GM21526 (cell line): ENCODE results near the gene MAPK1.

ENCODE experiments used
- ATAC-seq: cut with Tn5 transposase; IDR thresholded peaks from one replicate; pipeline ENCODE4 v1.9.1; 2021; ENCODE audit warnings: moderate library complexity; ENCODE audit not compliant: unreplicated experiment, low FRiP score

Gene MAPK1

DNA sequence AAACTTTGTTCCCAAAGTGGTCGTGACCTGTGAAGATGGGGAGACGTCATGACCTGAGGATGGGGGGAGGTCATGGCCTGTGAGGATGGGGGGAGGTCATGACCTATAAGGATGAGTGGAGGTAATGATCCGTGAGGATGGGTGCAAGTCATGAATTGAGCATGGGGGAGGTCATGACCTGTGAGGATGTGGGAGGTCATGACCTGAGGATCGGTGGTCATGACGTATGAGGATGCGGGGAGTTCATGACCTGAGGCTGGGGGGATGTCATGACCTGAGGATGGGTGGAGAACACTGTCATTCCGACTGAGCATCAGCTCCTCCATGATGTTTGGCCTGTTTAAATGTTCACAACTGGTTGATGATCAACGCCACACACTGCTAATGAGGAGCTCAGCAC lies 157.8 kb downstream of the MAPK1 start:
- no peak for ATAC-seq

DNA sequence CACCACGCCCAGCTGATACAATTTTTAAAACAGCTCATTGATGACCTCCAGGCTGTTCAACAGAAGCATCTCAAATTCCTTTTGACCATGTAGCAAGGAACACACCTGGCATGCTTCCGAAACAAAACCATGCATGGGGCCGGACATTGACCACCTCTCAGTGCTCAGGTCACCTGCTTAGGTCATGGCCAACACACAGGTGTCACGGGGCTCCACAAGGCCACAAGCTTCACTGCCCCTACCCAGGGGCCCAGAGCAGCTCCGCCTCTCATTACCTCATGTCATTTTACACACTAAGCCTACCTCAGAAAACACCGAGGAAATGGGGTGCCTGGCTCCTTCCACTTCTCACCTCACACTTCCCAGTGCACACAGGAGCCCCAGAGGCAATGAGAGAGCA lies 158.5 kb downstream of the MAPK1 start:
- ATAC-seq, result no peak

DNA sequence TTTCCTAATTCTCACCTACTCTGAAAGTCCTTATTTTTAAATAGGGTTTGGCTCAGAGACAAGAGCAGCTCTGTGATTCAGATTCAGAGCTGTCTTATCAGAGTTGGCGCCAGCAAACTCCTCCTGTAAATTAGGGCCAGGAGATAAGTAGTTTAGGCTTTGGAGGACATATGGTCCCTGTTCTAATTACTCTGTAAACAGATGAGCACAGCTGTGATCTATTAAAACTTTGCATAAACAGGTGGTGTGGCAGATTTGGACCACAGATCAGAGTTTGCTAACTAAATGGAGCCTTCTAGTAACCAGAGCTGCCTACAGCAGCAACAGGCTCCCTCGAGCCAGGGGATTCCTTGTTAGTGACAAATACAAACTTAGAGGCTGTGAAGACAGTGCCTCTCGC lies 159.8 kb downstream of the MAPK1 start:
- no peak for ATAC-seq
